ENCODE results near the gene ARMH4.

ARMH4 gene

DNA sequence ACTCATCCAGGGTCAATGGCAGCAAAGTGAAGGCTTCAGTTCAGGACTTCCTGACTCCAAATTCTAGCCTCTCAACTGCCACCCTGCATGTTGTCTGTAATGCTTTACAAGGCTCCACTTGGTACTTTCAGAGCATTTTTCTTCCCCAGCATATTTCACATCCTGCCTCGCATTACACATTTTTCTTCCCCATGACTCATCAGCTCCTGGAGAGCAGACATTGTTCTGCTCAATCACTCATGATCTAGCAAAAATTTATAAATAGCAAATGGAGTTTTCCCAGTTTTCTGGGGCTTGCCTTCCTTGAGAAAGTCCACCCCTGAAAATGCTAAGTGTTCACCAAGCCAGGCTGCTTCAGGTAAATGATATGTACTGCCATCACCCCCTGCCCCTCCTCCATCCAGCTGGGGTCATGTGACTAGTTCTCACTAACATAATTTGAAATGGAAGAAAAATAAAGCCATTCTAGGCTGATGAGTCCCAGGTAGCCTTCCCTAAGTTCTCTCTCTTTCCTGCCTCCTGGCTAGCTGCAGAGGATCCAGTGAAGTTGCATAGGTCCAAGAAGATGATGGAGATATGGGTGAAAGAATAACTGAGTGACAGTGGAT is 69.4 kb downstream of the ARMH4 start:
- TF ChIP-seq, protein P1, sequence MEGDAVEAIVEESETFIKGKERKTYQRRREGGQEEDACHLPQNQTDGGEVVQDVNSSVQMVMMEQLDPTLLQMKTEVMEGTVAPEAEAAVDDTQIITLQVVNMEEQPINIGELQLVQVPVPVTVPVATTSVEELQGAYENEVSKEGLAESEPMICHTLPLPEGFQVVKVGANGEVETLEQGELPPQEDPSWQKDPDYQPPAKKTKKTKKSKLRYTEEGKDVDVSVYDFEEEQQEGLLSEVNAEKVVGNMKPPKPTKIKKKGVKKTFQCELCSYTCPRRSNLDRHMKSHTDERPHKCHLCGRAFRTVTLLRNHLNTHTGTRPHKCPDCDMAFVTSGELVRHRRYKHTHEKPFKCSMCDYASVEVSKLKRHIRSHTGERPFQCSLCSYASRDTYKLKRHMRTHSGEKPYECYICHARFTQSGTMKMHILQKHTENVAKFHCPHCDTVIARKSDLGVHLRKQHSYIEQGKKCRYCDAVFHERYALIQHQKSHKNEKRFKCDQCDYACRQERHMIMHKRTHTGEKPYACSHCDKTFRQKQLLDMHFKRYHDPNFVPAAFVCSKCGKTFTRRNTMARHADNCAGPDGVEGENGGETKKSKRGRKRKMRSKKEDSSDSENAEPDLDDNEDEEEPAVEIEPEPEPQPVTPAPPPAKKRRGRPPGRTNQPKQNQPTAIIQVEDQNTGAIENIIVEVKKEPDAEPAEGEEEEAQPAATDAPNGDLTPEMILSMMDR (IDR thresholded peaks at IDR 0.05), result no peak
- peak overlapping the region; percentile 39 to 68 for H3K27ac ChIP-seq
- no peak overlapping the region for H3K4me3 ChIP-seq
- DNase-seq (ENCODE audit: low spot score), result no peak

DNA sequence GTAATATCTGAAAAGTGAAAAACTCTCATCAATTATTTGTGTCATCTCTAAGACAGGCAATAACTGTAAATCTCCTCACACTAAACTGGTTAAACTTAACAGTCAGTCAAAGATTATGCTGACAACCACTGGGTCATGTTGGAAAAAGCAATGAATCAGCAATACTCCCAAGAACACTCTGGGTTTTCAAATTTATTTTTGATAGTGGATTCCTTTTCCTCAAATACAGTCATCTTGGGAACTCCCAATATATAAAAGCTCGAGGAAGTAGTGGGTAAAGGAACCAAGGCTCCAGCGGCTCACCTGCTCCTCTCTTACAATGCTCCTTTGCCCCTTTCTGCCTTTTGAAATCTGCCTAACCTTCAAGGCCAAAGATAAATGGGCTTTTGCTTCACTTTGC is 70.0 kb downstream of the ARMH4 start:
- DNase-seq (ENCODE audit: low spot score), result no peak
- no peak overlapping the region for H3K4me3 ChIP-seq
- TF ChIP-seq, protein P1 (IDR thresholded peaks at IDR 0.05), result no peak
- H3K27ac ChIP-seq, result peak overlapping the region; percentile 39 to 68

DNA sequence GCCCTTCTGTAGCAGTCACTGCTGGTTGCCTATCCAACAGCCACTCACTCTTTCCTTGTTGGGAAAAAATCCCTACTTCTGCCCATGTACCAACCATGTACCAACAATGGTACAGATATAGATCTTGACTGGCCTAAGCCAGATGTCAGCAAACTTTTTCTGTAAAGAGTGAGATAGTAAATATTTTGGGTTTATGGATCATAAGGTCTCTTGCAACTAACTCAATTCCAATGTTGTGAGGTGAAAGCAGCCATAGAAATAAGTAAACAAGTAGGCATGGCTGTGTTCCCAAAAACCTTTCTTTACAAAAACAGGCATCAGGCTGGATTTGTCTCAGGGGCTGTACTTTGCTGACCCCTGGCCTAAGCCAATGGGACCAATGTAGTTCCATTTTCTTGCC is 73.5 kb downstream of the ARMH4 start:
- DNase-seq (ENCODE audit: low spot score), result no peak
- Histone ChIP-seq H3K4me3 (no peak overlapping the region), H3K27ac (no peak overlapping the region)
- TF ChIP-seq, protein P1 (IDR thresholded peaks at IDR 0.05), result no peak

DNA sequence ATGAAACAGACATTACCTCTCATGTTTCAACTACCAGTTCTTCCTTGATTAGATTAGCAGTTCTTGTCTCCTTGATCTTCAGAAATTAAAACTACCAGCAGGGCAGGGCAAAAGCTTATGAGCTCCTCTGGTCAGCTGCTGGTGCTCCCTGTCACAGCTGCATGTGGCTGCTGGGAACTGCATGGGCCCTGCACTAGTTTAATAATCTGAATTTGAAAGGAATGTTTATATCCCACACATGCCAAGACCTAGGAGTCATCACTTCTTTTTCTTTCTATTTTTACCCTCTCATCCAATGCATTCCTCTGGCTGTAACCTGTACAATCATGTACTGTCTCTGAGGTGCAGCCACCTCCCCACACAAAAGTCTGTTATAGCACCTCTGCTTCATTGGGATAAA is 73.9 kb downstream of the ARMH4 start:
- H3K4me3 ChIP-seq, result no peak overlapping the region
- DNase-seq (ENCODE audit: low spot score), result no peak
- TF ChIP-seq, protein P1 (IDR thresholded peaks at IDR 0.05), result no peak
- H3K27ac ChIP-seq, result peak overlapping the region in 1 of 2 donors; percentile 12

DNA sequence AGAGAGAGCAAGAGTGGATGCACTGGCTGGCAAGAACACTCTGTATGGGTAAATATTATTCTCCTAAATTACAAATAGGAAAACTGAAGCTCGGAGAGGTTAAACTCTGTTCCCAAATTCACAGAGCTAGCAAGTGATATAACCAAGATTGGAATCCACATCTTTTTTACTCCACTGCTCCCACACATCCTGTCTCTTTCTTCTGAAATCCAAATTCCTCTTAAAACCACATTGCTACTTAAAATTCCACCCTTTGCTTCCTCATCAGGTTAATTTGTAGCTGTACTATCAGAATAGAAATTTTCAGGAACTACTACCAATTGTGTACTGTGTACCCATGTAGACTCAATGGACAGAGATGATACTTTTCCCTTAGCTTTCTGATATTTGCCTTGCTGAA is 74.4 kb downstream of the ARMH4 start:
- Histone ChIP-seq H3K4me3 (no peak overlapping the region), H3K27ac (peak overlapping the region in 1 of 2 donors; percentile 12)
- no peak for DNase-seq (ENCODE audit: low spot score)
- TF ChIP-seq, protein P1 (IDR thresholded peaks at IDR 0.05), result no peak

DNA sequence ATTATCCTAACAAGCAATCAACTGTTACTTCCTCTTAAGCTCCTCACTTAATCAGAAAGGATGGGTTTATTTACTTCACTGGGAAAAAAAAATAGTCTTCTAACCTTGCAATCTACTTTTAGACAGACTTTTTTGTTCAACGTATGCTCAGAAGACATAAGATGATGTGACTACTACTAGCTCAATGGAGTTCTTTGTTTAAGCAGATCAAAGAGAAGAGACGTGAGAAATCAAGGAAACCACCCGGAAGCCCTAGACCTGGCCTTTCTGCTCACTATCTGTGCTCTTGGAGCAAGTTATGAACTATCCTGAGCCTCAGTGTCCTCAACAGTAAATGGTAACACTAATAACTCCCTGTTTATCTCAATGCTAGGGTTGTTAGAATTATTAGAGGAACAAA is 78.5 kb downstream of the ARMH4 start:
- TF ChIP-seq, protein P1 (IDR thresholded peaks at IDR 0.05), result no peak
- H3K27ac ChIP-seq, result no peak overlapping the region
- no peak overlapping the region for H3K4me3 ChIP-seq

DNA sequence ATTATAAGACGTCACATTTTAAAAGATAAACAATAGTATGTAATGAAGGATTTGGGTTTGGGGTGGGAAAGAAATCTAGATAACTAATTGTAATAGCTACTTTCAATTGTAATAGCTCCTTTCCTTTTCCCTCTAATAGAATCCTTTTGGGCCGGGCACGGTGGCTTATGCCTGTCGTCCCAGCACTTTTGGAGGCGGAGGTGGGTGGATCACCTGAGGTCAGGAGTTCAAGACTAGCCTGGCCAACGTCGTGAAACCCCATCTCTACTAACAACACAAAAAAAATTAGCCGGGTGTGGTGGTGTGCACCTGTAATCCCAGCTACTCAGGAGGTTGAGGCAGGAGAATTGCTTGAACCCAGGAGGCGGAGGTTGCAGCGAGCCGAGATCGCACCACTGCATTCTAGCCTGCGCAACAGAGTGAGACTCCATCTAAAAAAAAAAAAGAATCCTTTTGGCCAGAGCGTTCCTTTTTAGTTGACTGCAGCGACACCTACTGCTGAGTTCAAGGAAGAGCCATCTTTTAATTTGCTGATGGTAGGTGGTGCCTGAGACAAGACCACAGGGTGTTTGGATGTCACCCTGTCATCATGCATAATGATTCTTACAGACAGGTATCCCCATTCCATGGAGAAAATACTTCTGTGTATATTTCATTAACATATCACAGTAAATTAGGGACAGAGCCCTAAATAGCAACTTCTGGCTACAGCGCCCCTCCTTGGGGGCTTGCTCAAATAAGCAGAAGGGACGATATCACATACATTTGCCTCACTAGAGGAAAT is 79.5 kb downstream of the ARMH4 start:
- H3K4me3 ChIP-seq, result peak overlapping the region; percentile 54
- TF ChIP-seq, protein P1 (IDR thresholded peaks at IDR 0.05), result peak; percentile 61

More for the DNA sequence above, 78.5 kb downstream of the ARMH4 start:
- no peak for DNase-seq (ENCODE audit: low spot score)

More for the DNA sequence above, 79.5 kb downstream of the ARMH4 start:
- DNase-seq (ENCODE audit: low spot score), result no peak
- H3K27ac ChIP-seq, result no peak overlapping the region

Measured in coronary artery (tissue), 2 donors.